ENCODE results near the gene TCP1. TPM values are rescaled to one million over a fixed set of nuclear protein-coding genes. Genes with fewer than 3 reads are reported as not detected.
"Not testable (repeated sequence)": the region's sequence is repeated elsewhere in the genome, so short reads cannot be mapped to it uniquely, and the experiment has no call there.

TCP1 gene
- total RNA-seq, 2 donors from 2014 or later, result 101 to 102 TPM

DNA sequence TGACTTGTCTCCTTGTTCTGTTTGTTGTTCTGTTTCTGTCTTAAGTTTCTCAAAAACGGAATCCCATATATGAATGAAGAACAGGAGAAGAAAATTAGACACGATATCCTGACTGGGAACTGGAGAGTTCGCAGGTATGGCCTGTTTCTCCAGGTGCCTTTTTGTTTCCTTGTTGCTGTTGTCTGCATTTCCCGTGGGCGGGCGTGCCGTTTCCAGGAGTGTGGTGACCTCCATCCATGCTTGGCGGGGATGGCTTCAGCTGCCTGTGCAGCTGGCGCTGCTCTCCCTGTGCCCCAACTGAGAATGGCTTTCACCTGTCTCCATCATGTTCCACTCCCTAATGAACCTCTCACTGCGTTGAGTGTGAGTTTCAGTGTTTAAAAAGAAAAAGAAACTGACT is 15.1 kb upstream of the TCP1 start:
- no peaks in the 10 kb centered on the region for H3K4me1 ChIP-seq
- H3K36me3 ChIP-seq, result peaks cover 8% of the 10 kb centered on the region
- no peak overlapping the region for H3K4me3 ChIP-seq
- no peaks in the 10 kb centered on the region for H3K9me3 ChIP-seq
- no peak for DNase-seq (ENCODE audit: low spot score)
- no peaks in the 10 kb centered on the region for H3K27me3 ChIP-seq
- H3K27ac ChIP-seq, result no peak overlapping the region
- TF ChIP-seq, protein P1, sequence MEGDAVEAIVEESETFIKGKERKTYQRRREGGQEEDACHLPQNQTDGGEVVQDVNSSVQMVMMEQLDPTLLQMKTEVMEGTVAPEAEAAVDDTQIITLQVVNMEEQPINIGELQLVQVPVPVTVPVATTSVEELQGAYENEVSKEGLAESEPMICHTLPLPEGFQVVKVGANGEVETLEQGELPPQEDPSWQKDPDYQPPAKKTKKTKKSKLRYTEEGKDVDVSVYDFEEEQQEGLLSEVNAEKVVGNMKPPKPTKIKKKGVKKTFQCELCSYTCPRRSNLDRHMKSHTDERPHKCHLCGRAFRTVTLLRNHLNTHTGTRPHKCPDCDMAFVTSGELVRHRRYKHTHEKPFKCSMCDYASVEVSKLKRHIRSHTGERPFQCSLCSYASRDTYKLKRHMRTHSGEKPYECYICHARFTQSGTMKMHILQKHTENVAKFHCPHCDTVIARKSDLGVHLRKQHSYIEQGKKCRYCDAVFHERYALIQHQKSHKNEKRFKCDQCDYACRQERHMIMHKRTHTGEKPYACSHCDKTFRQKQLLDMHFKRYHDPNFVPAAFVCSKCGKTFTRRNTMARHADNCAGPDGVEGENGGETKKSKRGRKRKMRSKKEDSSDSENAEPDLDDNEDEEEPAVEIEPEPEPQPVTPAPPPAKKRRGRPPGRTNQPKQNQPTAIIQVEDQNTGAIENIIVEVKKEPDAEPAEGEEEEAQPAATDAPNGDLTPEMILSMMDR (IDR thresholded peaks at IDR 0.05), result no peak

DNA sequence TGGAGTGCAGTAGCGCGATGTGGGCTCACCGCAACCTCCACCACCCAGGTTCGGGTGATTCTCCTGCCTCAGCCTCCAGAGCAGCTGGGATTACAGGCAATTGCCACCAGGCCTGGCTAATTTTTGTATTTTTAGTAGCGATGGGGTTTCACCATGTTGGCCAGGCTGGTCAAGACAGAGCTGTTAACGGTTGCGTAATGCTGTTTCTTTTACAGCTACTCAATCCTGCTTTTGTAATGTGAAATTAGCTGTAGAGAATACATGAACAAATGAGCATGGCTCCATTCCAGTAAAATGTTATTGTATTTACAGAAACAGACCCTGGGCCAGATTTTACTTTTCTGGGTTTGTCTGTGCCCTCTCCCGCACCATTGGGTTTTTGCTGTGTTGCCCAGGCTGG is 12.5 kb upstream of the TCP1 start:
- TF ChIP-seq, protein P1 (IDR thresholded peaks at IDR 0.05), result no peak
- no peak for DNase-seq (ENCODE audit: low spot score)
- no peaks in the 10 kb centered on the region for H3K4me1 ChIP-seq
- H3K4me3 ChIP-seq, result no peak overlapping the region
- H3K36me3 ChIP-seq, result peaks cover 33% of the 10 kb centered on the region
- no peaks in the 10 kb centered on the region for H3K27me3 ChIP-seq
- no peaks in the 10 kb centered on the region for H3K9me3 ChIP-seq
- no peak overlapping the region for H3K27ac ChIP-seq

DNA sequence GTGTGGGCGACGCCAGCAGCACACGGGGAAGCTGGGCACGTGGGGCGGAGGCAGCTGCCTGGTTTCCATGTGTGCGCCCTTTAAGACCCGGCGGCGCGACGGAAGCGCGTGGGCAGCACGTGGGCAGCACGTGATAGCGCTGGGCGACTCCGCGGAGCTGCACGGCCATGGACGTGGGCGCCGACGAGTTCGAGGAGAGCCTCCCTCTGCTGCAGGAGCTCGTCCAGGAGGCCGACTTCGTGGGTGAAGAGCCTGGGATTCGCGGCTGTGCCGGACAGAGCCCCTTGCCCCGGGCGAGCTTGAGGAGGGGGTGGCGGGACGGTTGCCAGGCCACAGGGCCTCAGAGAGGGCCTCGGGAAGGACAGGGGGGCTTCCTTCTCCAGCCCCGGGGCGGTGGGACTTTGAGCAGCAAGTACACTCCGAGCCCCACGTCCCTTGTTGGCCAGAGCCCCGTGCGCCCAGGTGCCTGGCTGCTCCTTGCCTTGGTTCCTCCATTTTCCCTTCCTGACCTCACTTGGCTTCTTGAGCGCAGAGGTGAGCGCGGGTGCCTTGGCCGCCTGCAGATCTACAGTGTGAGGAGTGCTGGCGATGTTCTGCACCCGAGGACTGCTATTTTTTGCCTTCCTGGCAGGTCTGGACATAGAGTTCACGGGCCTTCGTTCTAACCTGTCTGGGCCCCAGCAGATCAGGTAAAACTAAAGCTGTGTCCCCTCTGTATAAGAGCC is 10.9 kb upstream of the TCP1 start, which contains the start of gene PNLDC1:
TSS of gene PNLDC1 (plus strand) at position 136 of the 725 bp plus-strand sequence. CDS start at position 168, 32 bp downstream.
- Histone ChIP-seq H3K27ac (no peak within 1 kb of the TSS), H3K4me1 (no peaks in the 10 kb centered on the region), H3K9me3 (no peaks in the 10 kb centered on the region), H3K27me3 (no peaks in the 10 kb centered on the region), H3K36me3 (peaks cover 39% of the 10 kb centered on the region), H3K4me3 (no peak within 1 kb of the TSS)
- TF ChIP-seq, protein P1 (IDR thresholded peaks at IDR 0.05), result no peak
- no peak for DNase-seq (ENCODE audit: low spot score)

DNA sequence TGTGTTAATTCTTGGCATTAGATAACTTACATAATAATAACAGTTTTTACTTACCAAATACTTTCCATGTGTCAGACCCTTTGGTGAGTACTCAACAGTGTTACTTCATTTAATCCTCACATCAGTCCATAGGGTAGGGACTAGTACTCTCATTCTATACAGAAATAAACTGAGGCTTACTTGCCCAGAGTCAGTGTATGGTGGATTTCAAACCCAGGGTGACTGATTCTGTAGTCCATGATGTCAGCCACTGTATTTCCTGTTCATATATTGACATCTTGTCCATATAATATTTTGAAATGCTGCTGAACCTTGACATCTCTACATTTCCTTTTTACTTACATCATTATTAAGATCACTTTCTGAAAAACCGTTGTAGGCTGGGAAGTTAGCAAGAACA is 8.2 kb upstream of the TCP1 start:
- H3K36me3 ChIP-seq, result peaks cover 51% of the 10 kb centered on the region
- H3K27ac ChIP-seq, result no peak overlapping the region
- no peak overlapping the region for H3K4me3 ChIP-seq
- no peak for DNase-seq (ENCODE audit: low spot score)
- H3K4me1 ChIP-seq, result peaks cover 0 to 4% of the 10 kb centered on the region in 2 donors
- no peaks in the 10 kb centered on the region for H3K27me3 ChIP-seq
- H3K9me3 ChIP-seq, result no peaks in the 10 kb centered on the region
- TF ChIP-seq, protein P1 (IDR thresholded peaks at IDR 0.05), result no peak

DNA sequence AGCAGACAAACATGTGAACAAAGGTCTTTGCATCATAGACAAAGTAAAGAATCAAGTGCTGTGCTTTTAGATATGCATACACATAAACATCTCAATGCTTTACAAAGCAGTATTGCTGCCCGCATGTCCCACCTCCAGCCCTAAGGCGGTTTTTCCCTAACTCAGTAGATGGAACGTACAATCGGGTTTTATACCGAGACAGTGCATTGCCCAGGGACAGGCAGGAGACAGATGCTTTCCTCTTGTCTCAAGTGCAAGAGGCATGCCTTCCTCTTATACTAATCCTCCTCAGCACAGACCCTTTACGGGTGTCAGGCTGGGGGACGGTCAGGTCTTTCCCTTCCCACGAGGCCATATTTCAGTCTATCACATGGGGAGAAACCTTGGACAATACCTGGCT is 5.6 kb upstream of the TCP1 start:
- H3K9me3 ChIP-seq, result not testable (repeated sequence)
- H3K4me1 ChIP-seq, result peaks cover 0 to 22% of the 10 kb centered on the region in 2 donors

DNA sequence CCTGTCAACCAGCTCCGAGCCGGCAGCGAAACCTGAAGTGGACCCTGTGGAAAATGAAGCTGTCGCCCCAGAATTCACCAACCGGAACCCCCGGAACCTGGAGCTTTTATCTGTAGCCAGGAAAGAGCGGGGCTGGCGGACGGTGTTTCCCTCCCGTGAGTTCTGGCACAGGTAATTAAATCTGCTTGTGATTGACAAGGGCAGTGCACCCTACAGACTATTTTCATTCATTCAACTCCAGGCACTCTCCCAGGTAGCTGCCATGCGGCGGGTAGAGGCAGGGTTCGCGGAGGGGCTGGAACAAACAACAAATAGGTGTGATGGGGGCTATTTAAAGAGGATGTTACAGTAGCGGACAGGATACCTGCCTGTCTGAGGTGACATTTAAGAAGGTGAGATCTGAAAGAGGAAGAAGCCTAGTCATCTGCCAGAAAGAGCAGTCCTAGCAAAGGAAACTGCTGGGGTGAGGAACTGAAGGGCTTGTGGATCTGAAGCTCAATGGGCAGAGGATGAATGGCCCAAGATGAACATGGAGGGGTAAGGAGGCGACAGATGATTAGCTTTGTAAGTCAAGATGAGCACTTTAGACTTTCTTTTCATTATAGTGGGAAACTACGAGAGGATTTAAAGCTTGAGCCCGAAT is 1.7 kb upstream of the TCP1 start:
- H3K36me3 ChIP-seq, result peaks cover 37% of the 10 kb centered on the region

More for the DNA sequence above, 5.6 kb upstream of the TCP1 start:
- H3K36me3 ChIP-seq, result peaks cover 50% of the 10 kb centered on the region
- DNase-seq (ENCODE audit: low spot score); H3K4me3 ChIP-seq; H3K27ac ChIP-seq; H3K27me3 ChIP-seq: not testable (repeated sequence)

More for the DNA sequence above, 1.7 kb upstream of the TCP1 start:
- no peaks in the 10 kb centered on the region for H3K9me3 ChIP-seq
- no peaks in the 10 kb centered on the region for H3K27me3 ChIP-seq
- peak overlapping the region; percentile 99 for H3K27ac ChIP-seq
- TF ChIP-seq, protein P1 (IDR thresholded peaks at IDR 0.05), result no peak
- peak overlapping the region; percentile 92 to 99 for H3K4me3 ChIP-seq
- DNase-seq (ENCODE audit: low spot score), result no peak
- peaks cover 0 to 47% of the 10 kb centered on the region in 2 donors for H3K4me1 ChIP-seq
